HG03280 (cell line): ENCODE data around the gene TUBAL3.

ENCODE experiments used
- ATAC-seq: cut with Tn5 transposase; IDR thresholded peaks from one replicate; pipeline ENCODE4 v1.9.1; 2021; ENCODE audit warnings: mild to moderate bottlenecking, moderate library complexity; ENCODE audit not compliant: unreplicated experiment

TUBAL3 gene

DNA sequence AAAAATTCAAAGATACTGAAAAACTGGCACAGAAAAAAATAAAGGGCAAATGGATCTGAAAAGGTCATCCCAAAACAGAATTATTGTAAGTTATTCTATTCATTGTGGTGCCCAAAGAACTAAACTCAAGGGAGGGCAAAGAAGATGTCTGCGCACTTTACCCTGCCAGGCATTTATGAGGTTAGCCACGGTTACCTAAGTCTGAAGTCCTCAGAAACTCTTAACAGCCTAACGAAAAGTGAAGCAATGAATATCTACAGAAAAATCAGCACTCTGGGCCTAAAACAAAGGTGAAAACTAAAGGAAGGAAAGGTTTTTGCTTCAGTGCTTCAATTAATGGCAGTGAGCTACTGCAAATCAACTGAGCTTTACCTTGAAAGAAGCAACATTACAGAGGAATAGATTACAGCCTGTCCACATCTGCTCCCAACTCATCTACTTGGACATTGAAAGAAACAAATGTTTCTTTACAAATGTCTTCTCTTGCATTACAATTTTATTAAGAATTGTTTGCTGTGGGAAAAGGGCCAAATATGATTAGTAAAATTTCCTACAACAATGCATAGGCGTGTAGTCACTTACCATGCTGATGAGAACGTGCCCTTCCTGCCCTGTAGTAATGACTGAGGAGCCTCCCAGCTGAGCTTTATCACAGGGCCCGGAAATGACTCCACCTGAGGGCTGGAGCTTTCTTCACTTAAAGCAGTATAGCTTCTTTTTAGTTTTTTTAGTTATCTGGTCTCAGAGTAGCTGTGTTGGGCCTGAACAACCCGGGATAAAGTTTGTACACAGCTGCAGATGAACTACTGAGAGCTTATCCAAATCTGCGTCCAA lies at the start of gene TUBAL3:
TUBAL3 (minus strand) TSS at position 621 of the 834 bp plus-strand sequence; CDS start at position 585, 36 bp downstream.
- ATAC-seq = no peak

- ATAC-seq = no peak
Observed at GRCh38 chr10:5453749-5454489, 49.3 kb upstream of the TUBAL3 start.

DNA sequence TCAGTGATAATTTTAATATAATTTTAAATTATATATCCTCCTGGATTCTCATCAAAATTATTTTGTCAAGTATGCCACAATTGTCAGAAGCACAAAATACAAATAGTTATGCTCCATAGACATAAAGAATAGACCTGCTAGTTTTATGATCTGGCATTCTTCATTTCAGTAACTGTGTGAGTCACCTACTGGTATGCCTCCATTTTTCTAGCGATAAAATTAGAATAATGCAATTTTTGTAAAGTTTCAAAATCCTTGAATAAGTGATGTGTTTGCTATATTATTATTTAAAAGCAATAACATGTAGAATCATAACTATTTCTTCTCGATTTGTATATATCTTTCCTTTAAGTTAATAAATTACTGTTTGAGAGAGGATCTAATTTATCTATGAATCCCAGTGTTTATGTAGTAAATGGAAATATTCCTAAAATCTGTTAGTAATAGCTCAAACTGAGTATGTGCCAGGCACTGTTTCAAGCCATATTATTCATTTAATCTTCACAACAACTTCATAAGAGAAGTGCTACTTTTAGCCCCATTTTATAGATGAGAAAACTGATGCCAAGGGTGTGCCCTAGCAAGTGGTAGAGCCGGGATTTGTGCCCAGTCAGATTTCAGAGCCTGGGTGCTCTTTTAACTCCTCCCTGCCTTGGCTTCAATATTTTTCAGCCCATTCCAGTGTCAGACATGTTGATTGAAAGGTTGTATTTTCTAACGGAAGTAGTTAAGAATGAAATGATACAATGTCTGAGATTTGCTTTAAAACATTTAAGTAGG lies 46.2 kb upstream of the TUBAL3 start:
- no peak for ATAC-seq

GRCh38 chr10:5449823-5450222 lies 45.2 kb upstream of the TUBAL3 start:
- ATAC-seq = no peak

DNA sequence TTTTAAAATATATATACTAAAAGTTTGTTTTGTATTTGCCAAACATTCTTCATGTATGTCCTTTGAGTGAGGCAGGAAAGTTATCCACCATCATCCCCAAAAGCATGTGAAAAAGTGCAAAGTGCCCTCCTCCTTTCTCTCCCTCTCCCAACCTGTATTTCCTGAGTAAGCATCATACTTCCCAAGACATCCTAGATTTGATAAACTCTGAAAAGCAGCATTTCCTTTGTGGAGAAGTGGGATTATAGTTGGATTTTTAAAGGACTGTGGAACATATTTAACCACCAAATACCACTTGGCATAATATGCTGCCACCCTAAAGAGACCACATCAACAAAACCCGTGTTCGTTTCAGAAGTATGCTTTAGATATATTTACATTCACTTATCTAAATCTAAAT lies 44.6 kb upstream of the TUBAL3 start:
- ATAC-seq = no peak

DNA sequence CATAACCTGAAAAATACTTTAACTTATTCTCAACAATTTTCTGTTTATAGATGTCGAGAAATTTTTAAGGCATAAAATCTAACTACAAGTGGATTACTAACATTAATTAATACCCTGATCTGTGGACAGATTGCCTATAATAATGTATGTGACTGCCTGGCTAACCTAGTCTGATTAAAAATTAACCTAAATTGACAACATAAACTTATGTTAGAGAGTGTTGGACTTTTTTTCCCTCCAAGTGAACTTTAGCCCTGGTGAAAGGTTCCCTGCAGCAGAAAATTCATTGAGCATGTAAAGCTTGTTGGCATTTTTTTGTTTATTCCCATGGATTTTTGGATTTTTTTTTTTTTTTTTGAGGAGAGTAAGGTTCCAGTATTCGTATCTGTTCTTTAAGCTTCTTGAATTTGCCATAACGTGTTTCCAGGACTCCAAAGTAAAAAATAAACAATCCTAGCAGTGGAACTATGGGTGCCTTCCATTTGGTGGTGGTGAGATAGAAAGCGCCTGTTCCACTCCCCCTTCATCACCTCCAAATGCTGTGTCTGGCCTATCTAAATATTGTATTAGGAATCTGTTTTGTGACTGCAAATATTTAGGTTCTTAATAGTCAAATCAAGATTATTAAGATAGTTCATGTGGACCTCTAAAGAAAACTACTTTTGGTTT lies 43.8 kb upstream of the TUBAL3 start:
- ATAC-seq = no peak

DNA sequence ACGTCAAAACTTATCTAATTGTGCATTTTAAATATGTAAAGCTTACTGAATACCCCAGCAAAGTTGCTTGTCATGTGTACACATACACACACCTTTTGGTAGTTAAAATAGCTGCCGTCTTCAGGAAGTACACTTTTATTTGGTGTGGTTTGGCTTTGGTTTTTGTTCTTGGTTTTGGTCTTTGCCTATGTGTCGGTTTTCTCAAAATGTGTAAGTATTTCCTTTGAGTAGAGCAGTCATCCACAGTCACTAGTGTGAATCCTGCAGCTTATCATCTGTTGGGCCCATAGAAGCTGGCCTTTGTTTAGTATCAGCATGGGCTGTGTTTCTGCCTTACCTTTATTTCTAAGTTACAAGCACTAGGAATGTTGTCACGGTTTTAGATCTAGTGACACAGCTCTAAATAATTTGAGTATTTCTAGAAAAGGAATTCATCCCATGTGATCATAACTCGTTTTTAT lies 43.0 kb upstream of the TUBAL3 start:
- ATAC-seq = peak; percentile 56

GRCh38 chr10:5447056-5447455 lies 42.4 kb upstream of the TUBAL3 start:
- ATAC-seq = no peak

GRCh38 chr10:5446390-5446926 lies 41.8 kb upstream of the TUBAL3 start:
- ATAC-seq = no peak

DNA sequence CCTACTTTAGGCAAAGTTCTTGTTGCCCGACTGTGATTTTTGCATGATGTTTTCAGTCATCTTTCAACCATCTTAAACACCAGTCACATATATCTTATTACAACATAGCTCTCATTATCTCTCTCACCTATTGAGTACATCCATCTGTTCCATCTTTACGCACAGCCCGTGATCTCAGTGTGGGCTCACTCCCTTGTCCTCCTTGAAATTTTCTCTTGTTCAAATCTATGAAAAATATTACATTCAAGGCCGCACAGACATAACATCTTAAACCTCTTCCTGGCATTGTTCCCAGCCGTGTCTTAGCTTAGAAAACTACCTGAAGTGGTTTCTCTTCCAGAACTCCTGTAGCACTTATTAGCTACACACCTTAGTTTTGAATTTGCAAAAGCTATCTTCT lies 40.4 kb upstream of the TUBAL3 start:
- ATAC-seq = no peak

GRCh38 chr10:5443429-5443828 lies 38.8 kb upstream of the TUBAL3 start:
- peak; percentile 70 for ATAC-seq

- no peak for ATAC-seq
Observed at GRCh38 chr10:5442990-5443370, 38.4 kb upstream of the TUBAL3 start.

DNA sequence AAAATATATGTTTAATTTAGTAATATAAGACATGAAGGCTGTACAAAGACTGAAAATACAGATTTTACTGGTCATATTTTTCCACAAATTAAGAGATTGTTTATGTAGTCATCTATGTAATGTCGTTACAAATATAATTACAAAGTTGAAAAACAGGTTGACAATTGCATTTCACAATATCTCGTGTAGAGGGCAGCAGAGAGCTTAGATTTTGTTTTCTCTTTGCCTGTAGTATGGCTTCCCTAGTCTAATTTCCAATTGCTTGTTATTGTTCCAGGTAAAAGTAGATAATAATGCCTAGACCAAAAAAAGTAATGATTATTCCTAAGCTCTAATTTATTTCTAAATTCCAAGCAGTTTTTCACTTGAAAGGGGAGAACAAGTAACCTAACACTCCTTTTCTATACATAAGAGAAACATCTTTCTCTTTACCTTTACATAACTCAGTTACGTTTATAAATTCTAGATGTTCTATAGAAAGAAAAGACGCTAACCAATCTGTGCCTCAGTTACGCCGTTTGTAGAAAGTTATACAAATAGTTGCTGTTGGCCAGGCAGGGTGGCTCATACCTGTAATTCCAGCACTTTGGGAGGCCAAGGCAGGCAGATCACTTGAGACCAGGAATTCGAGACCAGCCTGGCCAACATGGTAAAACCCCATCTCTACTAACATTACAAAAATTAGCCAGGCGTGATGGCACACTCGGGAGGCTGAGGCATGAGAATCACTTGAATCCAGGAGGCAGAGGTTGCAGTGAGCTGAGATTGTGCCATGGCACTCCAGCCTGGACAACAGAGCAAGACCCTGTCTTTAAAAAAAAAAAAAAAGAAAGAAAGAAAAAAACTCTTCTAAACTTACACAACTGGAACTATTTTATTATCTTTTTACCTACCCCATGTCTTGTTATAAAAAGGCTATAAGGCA lies 37.7 kb upstream of the TUBAL3 start:
- no peak for ATAC-seq

GRCh38 chr10:5441106-5441505 lies 36.5 kb upstream of the TUBAL3 start:
- no peak for ATAC-seq

- no peak for ATAC-seq
Observed at GRCh38 chr10:5440206-5440605, 35.6 kb upstream of the TUBAL3 start.

DNA sequence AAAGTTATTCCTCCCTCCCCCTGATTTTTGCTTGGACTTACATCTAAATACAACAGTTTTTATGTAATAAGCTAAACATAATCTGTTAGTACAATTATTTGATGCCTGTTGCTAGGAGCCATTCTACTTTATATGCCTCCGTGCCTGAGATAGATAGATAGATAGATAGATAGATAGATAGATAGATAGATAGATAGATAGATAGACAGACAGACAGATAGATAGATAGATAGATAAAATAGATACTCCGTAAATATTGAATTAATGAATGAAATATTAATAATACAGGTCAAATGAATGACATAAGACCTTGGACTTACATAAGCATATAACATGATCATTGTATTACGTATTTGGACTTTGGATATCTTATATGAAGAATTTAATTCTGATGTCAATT lies 30.7 kb upstream of the TUBAL3 start:
- ATAC-seq = no peak

GRCh38 chr10:5434017-5434753 lies 29.6 kb upstream of the TUBAL3 start:
- ATAC-seq = peak; percentile 60

GRCh38 chr10:5433182-5433581 lies 28.6 kb upstream of the TUBAL3 start:
- ATAC-seq = no peak

- no peak for ATAC-seq
Observed at GRCh38 chr10:5428133-5428532, 23.5 kb upstream of the TUBAL3 start.
